ENCODE measurements around the gene SMYD2. TPM values are rescaled to one million over a fixed set of nuclear protein-coding genes. Genes with fewer than 3 reads are reported as not detected.

Gene SMYD2
- total RNA-seq, 1 experiment from 2014 or later: 27.2 TPM

GRCh38 chr1:214310010-214310409 is 29.1 kb downstream of the SMYD2 start:
- Histone ChIP-seq H3K27me3 (ENCODE audit: insufficient read depth, low read length) (no peaks in the 10 kb centered on the region), H3K79me2 (ENCODE audit: insufficient read depth, low read length) (no peaks in the 10 kb centered on the region), H3K36me3 (ENCODE audit: control insufficient read depth in 1 of 2, insufficient read depth in 2 of 2, low read length in 2 of 2) (no peaks in the 10 kb centered on the region), H2AFZ (ENCODE audit: low read depth, low read length, poor library complexity, severe bottlenecking) (no peak overlapping the region), H3K27ac (ENCODE audit: low read depth, low read length) (no peak overlapping the region), H3K9me3 (ENCODE audit: control insufficient read depth in 1 of 2, insufficient read depth in 1 of 2, low read depth in 1 of 2, low read length in 2 of 2) (no peaks in the 10 kb centered on the region), H4K20me1 (ENCODE audit: insufficient read depth) (no peaks in the 10 kb centered on the region), H3K9ac (ENCODE audit: low read length) (no peak overlapping the region), H3K4me3 (replicated peaks in 1 of 2; ENCODE audit: low read depth in 1 of 2, low read length in 2 of 2) (no peak overlapping the region), H3K9me2 (ENCODE audit: insufficient read depth) (no peaks in the 10 kb centered on the region), H3K4me2 (ENCODE audit: low read length) (no peak overlapping the region), H3K4me1 (ENCODE audit: control insufficient read depth in 1 of 2, insufficient read depth in 2 of 2, low read length in 2 of 2) (no peaks in the 10 kb centered on the region)
- BruUV-seq (replicated peaks): no TSS peak
- no peak for TF ChIP-seq SIN3A (IDR thresholded peaks at IDR 0.05; ENCODE audit: low read depth)
- TF ChIP-seq ZNF274 (IDR thresholded peaks at IDR 0.05; ENCODE audit: low read depth, low read length): no peak
- no peak for TF ChIP-seq CTCF (IDR thresholded peaks at IDR 0.05 in 2 of 3, conservative IDR thresholded peaks at IDR 0.05 in 1 of 3; ENCODE audit: borderline replicate concordance in 1 of 3, insufficient read depth in 1 of 3, low read depth in 2 of 3, low read length in 2 of 3)
- TF ChIP-seq EZH2 (IDR thresholded peaks at IDR 0.05): no peak
- TF ChIP-seq MAX (IDR thresholded peaks at IDR 0.05): no peak
- no peak for TF ChIP-seq POLR2AphosphoS5 (IDR thresholded peaks at IDR 0.05; ENCODE audit: low read depth, low read length)
- no peak for TF ChIP-seq SRF (IDR thresholded peaks at IDR 0.05; ENCODE audit: low read depth)
- no peak for TF ChIP-seq CBX3 (IDR thresholded peaks at IDR 0.05; ENCODE audit: low read depth)
- TF ChIP-seq EZH2phosphoT487 (IDR thresholded peaks at IDR 0.05; ENCODE audit: borderline replicate concordance): no peak
- no peak for TF ChIP-seq EGR1 (IDR thresholded peaks at IDR 0.05; ENCODE audit: low read depth)
- no peak for TF ChIP-seq JUND (IDR thresholded peaks at IDR 0.05)
- TF ChIP-seq CEBPB (IDR thresholded peaks at IDR 0.05; ENCODE audit: low read depth): no peak
- no peak for TF ChIP-seq YY1 (IDR thresholded peaks at IDR 0.05; ENCODE audit: extremely low read depth, insufficient replicate concordance, low read depth, low read length)
- no peak for TF ChIP-seq ZBTB33 (IDR thresholded peaks at IDR 0.05; ENCODE audit: extremely low read depth, insufficient replicate concordance, low read length)
- no peak for TF ChIP-seq REST (IDR thresholded peaks at IDR 0.05; ENCODE audit: low read depth)
- TF ChIP-seq POLR2A (IDR thresholded peaks at IDR 0.05; ENCODE audit: borderline replicate concordance, extremely low read depth, insufficient read depth, insufficient read length): no peak
- ChIA-PET RAD21 (ENCODE audit: low non-redundant PET in 1 of 2, low total read pairs in 2 of 2, uncharacterized antibody in 2 of 2, unreplicated experiment in 2 of 2) (no interaction called here), POLR2A (no interaction called here), CTCF (no interaction called here)
- no peak for ATAC-seq
- intact Hi-C loops (cut with micrococcal nuclease): no loop called here
- no peak for DNase-seq (ENCODE audit: low read depth, low spot score)
